Stimulated activated CD4-positive, alpha-beta T cell treated with anti-CD3 and anti-CD28 coated beads, Interleukin-15, amount 100 ng/mL, for 24 hours (primary cell): ENCODE results near the gene TMTC2.

Experiments
- DNase-seq: peaks from one replicate; pipeline ENCODE4 v3.0.0-alpha.2; 2020

The TMTC2 gene

GRCh38 chr12:82682851-82683261, 3.9 kb upstream of the TMTC2 start:
- DNase-seq = no peak

DNA sequence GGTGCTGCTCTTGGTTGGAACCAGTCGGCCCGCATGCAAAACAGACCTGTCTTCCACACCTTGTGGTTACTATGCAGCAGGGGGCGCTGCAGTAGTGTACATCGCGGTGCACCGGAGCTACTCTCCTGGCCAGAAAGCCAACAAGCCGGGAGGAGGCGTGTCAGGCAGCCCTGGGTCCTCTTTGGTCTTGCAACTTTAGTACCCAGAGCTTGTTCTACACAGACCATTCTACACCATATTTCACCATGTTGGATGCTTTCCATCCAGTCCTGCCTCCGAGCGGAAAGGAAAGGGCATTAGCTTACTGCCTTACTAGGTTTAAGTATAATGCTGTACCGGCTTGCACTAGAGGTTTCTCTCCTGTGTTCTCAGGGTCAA, 927 bp upstream of the TMTC2 start:
- peak; percentile 95 for DNase-seq

- peak; percentile 72 for DNase-seq
Measured at GRCh38 chr12:82687021-82688011, 610 bp downstream of the TMTC2 start.

- DNase-seq = no peak
Measured at GRCh38 chr12:82688035-82688501, 1.4 kb downstream of the TMTC2 start.

DNA sequence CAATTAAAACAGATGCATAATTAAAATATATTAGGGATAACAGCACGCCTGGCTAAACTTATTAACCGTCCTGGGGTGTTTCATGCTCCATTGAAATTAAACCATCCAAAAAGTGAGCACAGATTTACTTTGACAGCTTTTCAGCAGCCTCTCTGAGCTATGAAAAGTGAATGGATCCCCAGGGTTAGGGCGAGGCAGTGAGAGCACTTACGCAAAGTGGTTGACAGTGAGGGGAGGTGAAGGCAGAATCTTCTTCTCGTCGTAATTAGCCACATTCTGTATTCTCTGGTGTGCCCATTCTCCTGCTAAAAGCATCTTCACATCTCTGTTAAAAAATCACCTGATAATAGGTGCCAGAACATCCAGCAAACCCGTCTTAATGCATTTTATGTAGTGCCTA, 1.9 kb downstream of the TMTC2 start:
- DNase-seq = no peak

DNA sequence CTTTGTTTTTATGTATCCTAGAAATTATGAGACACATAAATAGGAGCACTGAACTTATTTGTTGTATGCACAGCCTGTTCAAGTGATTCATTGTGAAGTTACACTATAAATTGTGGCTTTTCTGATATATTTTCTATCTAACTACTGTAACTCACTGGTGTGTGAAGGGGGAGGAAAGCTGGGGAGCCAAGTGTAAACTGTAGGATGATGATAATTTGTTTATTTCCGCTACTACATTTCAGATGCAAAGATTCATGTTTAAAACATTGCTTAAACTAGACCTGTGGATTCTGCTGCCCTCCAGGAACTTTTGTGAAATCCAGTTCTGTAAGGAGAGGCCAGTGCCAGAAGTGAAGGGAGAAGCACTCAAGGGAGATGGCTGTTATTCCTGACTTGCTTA, 3.3 kb downstream of the TMTC2 start:
- DNase-seq = no peak

GRCh38 chr12:82691513-82691912, 4.8 kb downstream of the TMTC2 start:
- no peak for DNase-seq

DNA sequence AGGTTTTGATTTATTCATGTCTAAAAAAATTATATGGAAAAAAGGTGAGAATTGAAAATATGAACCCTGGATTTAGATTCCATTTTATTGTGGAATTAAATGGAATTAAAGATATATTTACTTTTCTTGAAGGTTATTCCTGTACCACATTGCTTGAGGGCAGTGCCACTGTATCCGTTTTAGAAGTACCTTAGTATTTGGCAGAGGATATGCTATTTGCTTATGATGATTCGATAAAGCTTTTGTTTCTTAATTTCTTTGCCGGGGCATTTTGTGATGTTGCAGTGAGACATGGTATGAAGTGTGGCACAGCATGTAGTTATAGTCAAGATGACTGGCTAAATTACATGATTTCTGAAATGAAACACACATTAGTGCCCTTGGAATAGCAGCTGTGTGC, 7.6 kb downstream of the TMTC2 start:
- no peak for DNase-seq

- no peak for DNase-seq
Measured at GRCh38 chr12:82694970-82695369, 8.3 kb downstream of the TMTC2 start.

DNA sequence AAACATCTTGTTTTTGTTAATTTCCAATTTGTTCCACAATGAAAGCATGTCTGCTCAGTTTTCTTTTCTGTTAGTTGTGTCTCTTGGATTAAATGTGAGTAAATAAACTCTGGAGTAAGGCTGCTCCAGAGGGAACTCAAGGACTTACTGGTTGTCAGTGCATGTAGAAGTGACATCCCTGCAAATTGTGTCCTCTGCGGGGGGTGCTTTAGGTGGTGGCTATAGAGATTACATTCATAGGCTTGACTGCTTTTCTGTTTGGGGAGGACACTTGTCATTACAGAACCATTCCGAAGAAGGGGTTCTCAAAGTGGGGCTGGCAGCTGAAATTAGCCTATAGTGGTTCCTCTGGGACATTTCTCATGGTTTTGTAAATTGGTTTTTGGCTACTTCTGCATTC, 8.8 kb downstream of the TMTC2 start:
- DNase-seq = no peak

GRCh38 chr12:82696543-82696942, 9.8 kb downstream of the TMTC2 start:
- no peak for DNase-seq

- no peak for DNase-seq
Measured at GRCh38 chr12:82698708-82699564, 12.2 kb downstream of the TMTC2 start.

DNA sequence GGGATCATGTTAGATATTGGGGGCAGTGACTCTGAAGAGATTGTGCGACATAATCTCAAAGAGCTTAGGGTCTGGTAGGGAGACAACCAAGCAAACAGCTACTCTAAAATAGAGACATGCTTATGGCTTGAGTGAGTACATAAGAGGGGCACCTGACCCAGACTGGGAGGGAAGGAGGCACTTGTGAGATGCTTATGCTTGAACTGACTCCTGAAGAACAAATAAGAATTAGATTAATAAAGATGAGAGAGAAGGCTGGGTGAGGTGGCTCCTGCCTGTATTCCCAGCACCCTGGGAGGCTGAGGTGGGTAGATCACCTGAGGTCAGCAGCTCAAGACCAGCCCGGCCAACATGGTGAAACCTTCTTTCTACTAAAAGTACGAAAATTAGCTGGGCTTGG, 19.1 kb downstream of the TMTC2 start:
- no peak for DNase-seq

DNA sequence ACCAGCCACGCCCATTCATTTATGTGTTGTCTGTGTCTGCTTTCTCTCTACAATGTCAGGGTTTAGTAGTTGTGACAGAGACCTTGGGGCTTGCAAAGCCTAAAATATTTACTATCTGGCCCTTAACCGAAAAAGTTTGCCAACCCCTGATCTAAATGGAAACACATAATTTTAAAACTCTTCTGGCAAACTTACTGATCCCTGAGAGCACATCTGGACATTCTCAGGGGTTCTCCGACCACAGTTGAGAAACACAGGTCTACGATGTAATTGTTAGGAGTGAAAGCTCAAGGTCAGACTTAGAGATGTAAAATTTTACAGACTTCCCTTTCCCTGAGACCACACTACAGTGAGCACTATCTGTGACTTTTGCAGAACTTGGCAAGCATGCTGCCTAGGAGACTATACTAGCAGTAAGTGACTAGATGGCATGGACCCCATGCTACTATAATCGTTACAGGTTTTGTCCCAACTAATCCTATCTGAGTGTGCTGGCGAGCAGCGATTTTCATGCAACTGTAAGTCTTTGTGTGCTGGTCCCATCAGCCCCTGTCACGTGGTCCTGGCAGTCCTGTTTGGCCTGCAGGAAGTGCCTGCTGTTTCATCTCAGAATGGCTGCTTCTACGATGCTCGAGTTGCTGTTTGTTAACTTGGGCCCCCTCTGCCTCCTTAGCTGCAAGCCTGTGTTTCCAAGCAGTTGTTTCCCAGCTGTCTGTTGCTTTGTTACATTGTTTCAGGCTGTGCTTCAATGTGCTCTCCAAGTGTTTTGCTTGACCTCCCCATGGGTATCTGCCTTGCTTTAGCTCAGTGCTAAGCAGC, 21.6 kb downstream of the TMTC2 start:
- no peak for DNase-seq

DNA sequence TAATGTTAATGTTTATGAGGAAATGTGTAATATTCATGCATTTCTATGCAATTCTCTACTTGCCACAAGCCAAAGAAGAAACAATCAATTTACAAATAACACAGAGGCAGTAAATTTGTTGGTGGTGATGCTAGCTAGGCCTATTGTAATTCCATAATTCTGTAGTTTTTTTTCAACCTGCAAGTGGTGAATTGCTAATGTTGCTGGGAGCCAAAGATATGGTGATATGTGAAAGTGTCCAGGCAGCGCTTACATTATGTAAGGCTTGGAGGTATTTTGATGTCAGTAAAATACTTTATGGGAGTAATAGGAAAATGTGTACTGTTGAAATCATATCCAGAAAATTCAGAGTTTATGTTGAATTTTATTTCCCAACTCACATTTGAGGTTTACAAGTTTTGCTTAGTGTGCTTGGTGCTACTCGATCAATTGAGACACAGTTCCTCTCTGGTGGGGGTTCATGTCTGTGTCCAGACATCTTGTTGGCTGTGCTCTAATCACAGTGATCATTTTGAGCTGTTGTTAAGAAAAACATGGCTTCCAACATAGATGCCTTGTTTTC, 23.2 kb downstream of the TMTC2 start:
- DNase-seq = no peak

GRCh38 chr12:82710741-82711140, 24.0 kb downstream of the TMTC2 start:
- no peak for DNase-seq

DNA sequence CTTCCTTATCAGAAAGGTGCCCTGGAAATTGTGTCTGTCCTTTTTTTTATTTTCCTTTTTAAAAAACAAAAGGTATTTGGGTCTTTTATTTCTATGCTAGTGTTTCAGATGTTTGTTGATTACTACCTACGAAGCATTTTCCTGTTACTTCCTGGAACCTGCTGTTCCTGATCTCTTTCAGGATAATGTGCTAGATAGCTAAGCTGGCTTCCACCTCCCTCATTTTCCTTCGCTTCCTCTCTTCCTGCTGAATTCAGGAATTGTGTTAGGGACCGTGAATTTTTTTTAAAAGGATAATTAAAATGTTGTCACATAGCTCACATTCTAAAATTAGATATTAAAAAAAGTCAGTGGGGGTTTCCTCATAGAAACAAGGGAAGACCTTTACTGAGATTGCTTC, 27.7 kb downstream of the TMTC2 start:
- no peak for DNase-seq

DNA sequence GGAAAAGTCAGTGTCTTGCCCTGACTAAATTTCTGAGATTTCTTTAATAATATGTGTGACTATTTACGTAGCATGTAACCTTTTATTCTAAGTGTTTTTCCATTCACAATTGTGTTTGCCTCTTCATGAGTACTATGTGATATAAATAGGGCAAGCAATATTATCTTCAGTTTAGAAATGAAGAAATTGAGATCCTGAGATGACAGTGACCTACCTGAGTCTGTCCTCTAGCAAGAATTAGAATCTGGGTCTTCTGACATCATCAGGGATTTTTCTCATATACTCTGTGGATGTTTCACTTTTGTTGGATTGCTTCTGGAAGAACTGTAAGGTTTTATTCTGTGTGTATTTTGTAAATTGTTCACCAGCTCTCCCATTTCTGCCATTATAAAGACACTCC, 35.0 kb downstream of the TMTC2 start:
- DNase-seq = no peak

- DNase-seq = peak; percentile 3
Measured at GRCh38 chr12:82723093-82723492, 36.4 kb downstream of the TMTC2 start.

DNA sequence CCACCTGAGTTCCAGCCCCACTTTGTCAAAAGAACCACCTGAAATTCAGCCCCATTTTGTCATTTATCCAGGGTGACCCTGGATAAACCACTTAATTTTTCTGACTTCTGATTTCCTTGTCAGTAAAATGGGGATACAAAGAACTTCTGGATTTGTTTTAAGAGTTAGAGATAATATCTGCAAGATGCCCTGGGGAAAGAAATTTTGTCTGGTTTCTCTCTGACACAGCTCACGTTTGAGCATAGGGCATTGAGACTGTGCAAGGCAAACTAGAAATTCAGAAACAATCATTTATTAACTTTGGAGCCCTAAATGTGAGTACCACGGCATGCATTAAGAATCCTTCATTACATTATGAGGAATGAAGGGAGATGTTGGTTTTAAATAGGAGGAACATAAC, 37.2 kb downstream of the TMTC2 start:
- DNase-seq = no peak

GRCh38 chr12:82725741-82726140, 39.0 kb downstream of the TMTC2 start:
- DNase-seq = no peak

GRCh38 chr12:82727886-82728285, 41.2 kb downstream of the TMTC2 start:
- no peak for DNase-seq

DNA sequence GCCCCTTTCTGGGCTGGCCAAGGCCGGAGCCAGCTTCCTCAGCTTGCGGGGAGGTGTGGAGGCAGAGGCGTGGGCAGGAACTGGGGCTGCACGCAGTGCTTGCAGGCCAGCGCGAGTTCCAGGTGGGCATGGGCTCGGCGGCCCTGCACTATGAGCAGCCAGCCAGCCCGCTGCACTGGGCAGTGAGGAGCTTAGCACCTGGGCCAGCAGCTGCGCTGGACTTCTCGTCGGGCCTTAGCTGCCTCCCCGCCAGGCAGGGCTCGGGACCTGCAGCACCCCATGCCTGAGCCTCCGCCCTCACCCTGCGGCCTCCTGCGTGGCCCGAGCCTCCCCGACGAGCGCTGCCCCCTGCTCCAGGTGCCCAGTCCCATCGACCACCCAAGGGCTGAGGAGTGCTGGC, 42.0 kb downstream of the TMTC2 start:
- DNase-seq = no peak
